K562 (cell line): ENCODE results near the gene SCAMP5. TPM values are rescaled to one million over a fixed set of nuclear protein-coding genes. Genes with fewer than 3 reads are reported as not detected.
A peak's percentile ranks its signal among the peaks of the same experiment; 100 is the strongest.

ENCODE experiments used
- BHLHE40 ChIP-seq: IDR thresholded peaks from 2 replicates; pipeline ENCODE4 v1.6.1; 2011; ENCODE audit warnings: low read length, improper control_type of control experiment
- C11orf30 ChIP-seq: fragments of 450-650 bp; IDR thresholded peaks from 2 replicates; pipeline ENCODE4 v1.6.1; 2016; ENCODE audit warnings: low read depth, mild to moderate bottlenecking
- CBX3 ChIP-seq, 2 experiments: IDR thresholded peaks; 1 replicate in 1 of 2; 2 replicates in 1 of 2; pipeline ENCODE4 v1.6.1; 2012; ENCODE audit warnings: inconsistent platforms in 2 of 2, low read length in 2 of 2, borderline replicate concordance in 1 of 2, control low read depth in 1 of 2
- CSDE1 ChIP-seq, 2 experiments: fragments of 450-650 bp; IDR thresholded peaks; 2 replicates each; pipeline ENCODE4 v1.6.1; 2016; ENCODE audit warnings: mild to moderate bottlenecking in 1 of 2
- ETV5 ChIP-seq: sonication (generic); formaldehyde crosslinking; IDR thresholded peaks from 2 replicates; pipeline ENCODE4 v1.4.0; 2020; ENCODE audit warnings: low read depth, mild to moderate bottlenecking, missing genetic modification reagents
- FOXA1 ChIP-seq: fragments of 450-650 bp; IDR thresholded peaks from 2 replicates; pipeline ENCODE4 v1.6.1; 2016; ENCODE audit warnings: mild to moderate bottlenecking, borderline replicate concordance
- GABPB1 ChIP-seq: sonication (generic); formaldehyde crosslinking; IDR thresholded peaks from 2 replicates; pipeline ENCODE4 v1.8.0; 2022; ENCODE audit warnings: mild to moderate bottlenecking, missing genetic modification reagents
- PTRF ChIP-seq: fragments of 450-650 bp; IDR thresholded peaks from 2 replicates; pipeline ENCODE4 v1.6.1; 2016; ENCODE audit warnings: mild to moderate bottlenecking, missing genetic modification characterization, missing compliant biosample characterization
- SP1 ChIP-seq: sonication (generic); formaldehyde crosslinking; IDR thresholded peaks from 2 replicates; pipeline ENCODE4 v1.8.1; 2022; ENCODE audit warnings: mild to moderate bottlenecking, missing genetic modification reagents
- YY1 ChIP-seq, 3 experiments: IDR thresholded peaks; 2 replicates each; pipeline ENCODE4 v1.6.1; 2011; ENCODE audit warnings: low read length in 2 of 3, mild to moderate bottlenecking in 2 of 3, moderate library complexity in 2 of 3, borderline replicate concordance in 1 of 3, control low read depth in 1 of 3, low read depth in 1 of 3; ENCODE audit not compliant: insufficient read depth in 3 of 3, insufficient replicate concordance in 2 of 3, control insufficient read depth in 1 of 3, insufficient read length in 1 of 3; ENCODE audit errors: extremely low read depth in 1 of 3
- ZFP36 ChIP-seq: fragments of 150-350 bp; IDR thresholded peaks from 2 replicates; pipeline ENCODE4 v1.6.1; 2018; ENCODE audit warnings: low read length, low read depth; ENCODE audit not compliant: partially characterized antibody
- ZNF232 ChIP-seq: sonication (generic); formaldehyde crosslinking; IDR thresholded peaks from 2 replicates; pipeline ENCODE4 v1.8.0; 2022; ENCODE audit warnings: mild to moderate bottlenecking, missing genetic modification reagents
- ZNF263 ChIP-seq: sonication (generic); formaldehyde crosslinking; IDR thresholded peaks from 2 replicates; pipeline ENCODE4 v1.8.0; 2022; ENCODE audit warnings: mild to moderate bottlenecking, missing genetic modification reagents, borderline replicate concordance
- ZNF3 ChIP-seq: fragments of 250-450 bp; sonication (Bioruptor Pico); IDR thresholded peaks from 2 replicates; pipeline ENCODE4 v1.5.0; 2021; ENCODE audit warnings: mild to moderate bottlenecking, moderate library complexity
- ZNF384 ChIP-seq: IDR thresholded peaks from 2 replicates; pipeline ENCODE4 v1.6.1; 2012; ENCODE audit warnings: low read depth, low read length, improper control_type of control experiment
- polyA plus RNA-seq, 8 experiments: library from polyadenylated mRNA; depleted of rRNA in 4 of 8; stranded (reverse) in 5 of 8; unstranded in 3 of 8; fragments of >200 nt; fragmentation: Nextera tagmentation in 2 of 8; fragmentation: Illumina TruSeq in 1 of 8; extraction: Ambion mirVana in 2 of 8; extraction: Trizol in 1 of 8; gene quantifications; 2 replicates each; pipeline versions ENCODE4 v1.2.1 to v1.2.3, GENCODE V29; 2011 to 2014; ENCODE audit warnings: inconsistent platforms in 1 of 8, missing spikeins in 1 of 8
- total RNA-seq, 7 experiments: library from RNA; depleted of rRNA in 6 of 7; stranded (reverse); fragments of >200 nt in 6 of 7; fragmentation: Illumina TruSeq in 2 of 7; extraction: Trizol in 2 of 7; gene quantifications; 2 replicates each; pipeline versions ENCODE4 v1.2.1 to v1.2.3, GENCODE V29; 2011 to 2021; ENCODE audit warnings: low replicate concordance in 1 of 7
- TF ChIP-seq, protein P1 (sequence below): fragments of 250-450 bp; sonication (Bioruptor Pico); IDR thresholded peaks from 2 replicates; pipeline ENCODE4 v1.8.0; 2021; ENCODE audit warnings: moderate library complexity, mild to moderate bottlenecking, inconsistent platforms
- TF ChIP-seq, protein P2 (sequence below): fragments of 450-650 bp; IDR thresholded peaks from 2 replicates; pipeline ENCODE4 v1.6.1; 2018; ENCODE audit not compliant: partially characterized antibody
- TF ChIP-seq, protein P3 (sequence below): sonication (generic); formaldehyde crosslinking; IDR thresholded peaks from 2 replicates; pipeline ENCODE4 v1.8.0; 2023; ENCODE audit warnings: mild to moderate bottlenecking, missing genetic modification reagents
- TF ChIP-seq, protein P4 (sequence below): sonication (generic); formaldehyde crosslinking; IDR thresholded peaks from 2 replicates; pipeline ENCODE4 v1.9.0; 2022; ENCODE audit warnings: mild to moderate bottlenecking, missing genetic modification reagents

SCAMP5 gene
- total and polyA plus RNA-seq, 9 of the 15 experiments (the other 6 are each of a cell fraction or from before 2014, with no cell fraction given), result 0.09 to 0.29 (median 0.19) TPM; not detected in 5

DNA sequence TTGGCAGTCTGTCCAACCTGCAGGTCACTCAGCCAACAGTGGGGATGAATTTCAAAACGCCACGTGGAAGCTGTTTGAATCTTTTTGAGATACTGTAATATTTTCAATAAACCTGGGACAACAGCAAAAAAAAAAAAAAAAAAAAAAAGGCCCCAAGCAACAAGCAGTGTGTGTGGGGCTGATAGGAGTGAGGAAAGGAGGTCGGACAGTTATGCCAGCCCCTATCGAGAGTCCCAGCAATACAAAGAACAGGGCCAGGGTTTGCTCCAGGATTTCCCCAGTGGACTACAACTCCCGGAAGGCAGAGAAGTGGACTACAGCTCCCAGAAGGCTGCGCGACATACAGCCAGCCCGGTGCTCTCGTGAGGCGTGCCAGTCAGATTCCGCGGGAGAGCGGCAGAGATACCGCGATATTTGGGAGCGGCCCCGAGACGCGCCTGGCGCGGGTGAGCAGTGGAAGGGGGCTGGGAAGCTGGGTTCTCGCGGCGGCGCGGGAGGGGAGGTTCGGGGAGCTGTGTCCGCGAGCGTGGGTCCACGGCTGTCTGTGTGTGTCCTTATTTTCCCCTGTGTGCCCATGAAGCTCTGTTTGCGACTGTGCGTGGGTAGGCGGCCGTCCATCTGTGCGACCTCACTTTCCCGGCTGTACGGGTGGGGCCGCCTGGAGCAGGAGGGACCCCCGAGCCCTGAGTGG, 28.0 kb downstream of the SCAMP5 start, which contains the start of gene PPCDC (continued):
- TF ChIP-seq ZNF384, result peak; percentile 97
- TF ChIP-seq, protein P1, sequence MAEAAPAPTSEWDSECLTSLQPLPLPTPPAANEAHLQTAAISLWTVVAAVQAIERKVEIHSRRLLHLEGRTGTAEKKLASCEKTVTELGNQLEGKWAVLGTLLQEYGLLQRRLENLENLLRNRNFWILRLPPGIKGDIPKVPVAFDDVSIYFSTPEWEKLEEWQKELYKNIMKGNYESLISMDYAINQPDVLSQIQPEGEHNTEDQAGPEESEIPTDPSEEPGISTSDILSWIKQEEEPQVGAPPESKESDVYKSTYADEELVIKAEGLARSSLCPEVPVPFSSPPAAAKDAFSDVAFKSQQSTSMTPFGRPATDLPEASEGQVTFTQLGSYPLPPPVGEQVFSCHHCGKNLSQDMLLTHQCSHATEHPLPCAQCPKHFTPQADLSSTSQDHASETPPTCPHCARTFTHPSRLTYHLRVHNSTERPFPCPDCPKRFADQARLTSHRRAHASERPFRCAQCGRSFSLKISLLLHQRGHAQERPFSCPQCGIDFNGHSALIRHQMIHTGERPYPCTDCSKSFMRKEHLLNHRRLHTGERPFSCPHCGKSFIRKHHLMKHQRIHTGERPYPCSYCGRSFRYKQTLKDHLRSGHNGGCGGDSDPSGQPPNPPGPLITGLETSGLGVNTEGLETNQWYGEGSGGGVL (CRISPR knock-in tag), result no peak
- TF ChIP-seq ZNF232, result no peak
- TF ChIP-seq ETV5 (CRISPR knock-in tag), result no peak
- TF ChIP-seq, protein P2, sequence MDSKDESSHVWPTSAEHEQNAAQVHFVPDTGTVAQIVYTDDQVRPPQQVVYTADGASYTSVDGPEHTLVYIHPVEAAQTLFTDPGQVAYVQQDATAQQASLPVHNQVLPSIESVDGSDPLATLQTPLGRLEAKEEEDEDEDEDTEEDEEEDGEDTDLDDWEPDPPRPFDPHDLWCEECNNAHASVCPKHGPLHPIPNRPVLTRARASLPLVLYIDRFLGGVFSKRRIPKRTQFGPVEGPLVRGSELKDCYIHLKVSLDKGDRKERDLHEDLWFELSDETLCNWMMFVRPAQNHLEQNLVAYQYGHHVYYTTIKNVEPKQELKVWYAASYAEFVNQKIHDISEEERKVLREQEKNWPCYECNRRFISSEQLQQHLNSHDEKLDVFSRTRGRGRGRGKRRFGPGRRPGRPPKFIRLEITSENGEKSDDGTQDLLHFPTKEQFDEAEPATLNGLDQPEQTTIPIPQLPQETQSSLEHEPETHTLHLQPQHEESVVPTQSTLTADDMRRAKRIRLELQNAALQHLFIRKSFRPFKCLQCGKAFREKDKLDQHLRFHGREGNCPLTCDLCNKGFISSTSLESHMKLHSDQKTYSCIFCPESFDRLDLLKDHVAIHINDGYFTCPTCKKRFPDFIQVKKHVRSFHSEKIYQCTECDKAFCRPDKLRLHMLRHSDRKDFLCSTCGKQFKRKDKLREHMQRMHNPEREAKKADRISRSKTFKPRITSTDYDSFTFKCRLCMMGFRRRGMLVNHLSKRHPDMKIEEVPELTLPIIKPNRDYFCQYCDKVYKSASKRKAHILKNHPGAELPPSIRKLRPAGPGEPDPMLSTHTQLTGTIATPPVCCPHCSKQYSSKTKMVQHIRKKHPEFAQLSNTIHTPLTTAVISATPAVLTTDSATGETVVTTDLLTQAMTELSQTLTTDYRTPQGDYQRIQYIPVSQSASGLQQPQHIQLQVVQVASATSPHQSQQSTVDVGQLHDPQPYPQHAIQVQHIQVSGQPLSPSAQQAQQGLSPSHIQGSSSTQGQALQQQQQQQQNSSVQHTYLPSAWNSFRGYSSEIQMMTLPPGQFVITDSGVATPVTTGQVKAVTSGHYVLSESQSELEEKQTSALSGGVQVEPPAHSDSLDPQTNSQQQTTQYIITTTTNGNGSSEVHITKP, result peak; percentile 59
- TF ChIP-seq ZNF263 (CRISPR knock-in tag), result no peak; the same call in 1 of the 2 replicates
- TF ChIP-seq ZNF3, result no peak
- peak in 2 of 3 experiments; percentile 53 to 62 for TF ChIP-seq YY1 (IDR thresholded peaks at IDR 0.05; ENCODE audit: borderline replicate concordance in 1 of 3, control insufficient read depth in 1 of 3, extremely low read depth in 1 of 3, insufficient read depth in 3 of 3, insufficient read length in 1 of 3, insufficient replicate concordance in 2 of 3, low read depth in 1 of 3, low read length in 2 of 3)
- peak; percentile 97 for TF ChIP-seq BHLHE40
- no peak; a peak in 1 of 3 replicates for TF ChIP-seq CBX3 (IDR thresholded peaks at IDR 0.05; ENCODE audit: borderline replicate concordance in 1 of 2, low read length in 2 of 2)
- TF ChIP-seq, protein P3, sequence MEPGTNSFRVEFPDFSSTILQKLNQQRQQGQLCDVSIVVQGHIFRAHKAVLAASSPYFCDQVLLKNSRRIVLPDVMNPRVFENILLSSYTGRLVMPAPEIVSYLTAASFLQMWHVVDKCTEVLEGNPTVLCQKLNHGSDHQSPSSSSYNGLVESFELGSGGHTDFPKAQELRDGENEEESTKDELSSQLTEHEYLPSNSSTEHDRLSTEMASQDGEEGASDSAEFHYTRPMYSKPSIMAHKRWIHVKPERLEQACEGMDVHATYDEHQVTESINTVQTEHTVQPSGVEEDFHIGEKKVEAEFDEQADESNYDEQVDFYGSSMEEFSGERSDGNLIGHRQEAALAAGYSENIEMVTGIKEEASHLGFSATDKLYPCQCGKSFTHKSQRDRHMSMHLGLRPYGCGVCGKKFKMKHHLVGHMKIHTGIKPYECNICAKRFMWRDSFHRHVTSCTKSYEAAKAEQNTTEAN, result no peak
- TF ChIP-seq, protein P4, sequence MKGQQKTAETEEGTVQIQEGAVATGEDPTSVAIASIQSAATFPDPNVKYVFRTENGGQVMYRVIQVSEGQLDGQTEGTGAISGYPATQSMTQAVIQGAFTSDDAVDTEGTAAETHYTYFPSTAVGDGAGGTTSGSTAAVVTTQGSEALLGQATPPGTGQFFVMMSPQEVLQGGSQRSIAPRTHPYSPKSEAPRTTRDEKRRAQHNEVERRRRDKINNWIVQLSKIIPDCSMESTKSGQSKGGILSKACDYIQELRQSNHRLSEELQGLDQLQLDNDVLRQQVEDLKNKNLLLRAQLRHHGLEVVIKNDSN (CRISPR knock-in tag), result 0 out of 2 replicates have a peak, but pooled peaks have one; percentile 17
- no peak for TF ChIP-seq CSDE1 (IDR thresholded peaks at IDR 0.05)
- no peak for TF ChIP-seq C11orf30
- TF ChIP-seq ZFP36, result peak; percentile 4
- TF ChIP-seq GABPB1, result peak; percentile 61; the same call in 1 of the 2 replicates
- no peak for TF ChIP-seq PTRF (tag)
- TF ChIP-seq FOXA1, result no peak
- TF ChIP-seq SP1 (CRISPR knock-in tag), result peak; percentile 73
